ENCODE measurements around the gene DDX17. TPM values are rescaled to one million over a fixed set of nuclear protein-coding genes. Genes with fewer than 3 reads are reported as not detected.
"Not testable (repeated sequence)": the region's sequence is repeated elsewhere in the genome, so short reads cannot be mapped to it uniquely, and the experiment has no call there.

DDX17 gene
- total and polyA plus RNA-seq, 5 donors: 134 to 253 (median 237) TPM

DNA sequence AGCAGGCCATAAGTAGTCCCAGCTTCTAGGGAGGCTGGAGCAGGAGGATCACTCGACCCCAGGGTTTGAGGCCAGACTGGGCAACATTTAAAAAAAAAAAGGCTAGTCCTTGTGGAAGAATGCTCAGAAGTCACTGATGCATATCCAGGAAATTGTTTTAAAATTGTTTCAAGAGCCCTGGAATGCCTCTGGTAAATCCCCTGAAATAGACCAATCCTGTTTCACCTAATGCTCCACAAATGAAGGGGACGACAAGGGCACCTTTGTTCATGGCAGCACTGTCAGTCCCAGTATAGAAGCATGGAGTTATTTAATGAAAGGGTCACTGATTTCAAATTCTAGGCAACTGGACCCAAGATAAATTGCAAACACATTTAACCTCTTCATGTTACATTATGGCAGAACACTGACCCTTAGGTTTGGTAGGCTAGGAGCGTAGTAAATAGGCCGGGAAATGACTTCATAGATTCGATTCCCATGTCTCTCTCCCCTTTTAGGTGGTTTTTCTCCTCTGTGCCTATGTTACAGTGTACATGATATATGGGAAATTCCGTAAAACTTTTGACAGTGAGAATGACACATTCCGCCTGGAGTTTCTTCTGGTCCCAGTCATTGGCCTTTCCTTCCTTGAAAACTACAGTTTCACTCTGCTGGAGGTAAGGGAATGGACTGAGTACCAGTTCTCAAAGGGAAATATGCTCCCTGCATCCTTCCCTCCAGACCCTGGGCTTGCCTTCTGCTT lies 26.8 kb downstream of the DDX17 start:
- Histone ChIP-seq H3K4me3 (ENCODE audit: low read length) (no peak overlapping the region), H3K4me1 (ENCODE audit: control insufficient read depth, insufficient read depth, low read length) (no peaks in the 10 kb centered on the region), H3K27ac (ENCODE audit: low read length) (peak overlapping the region; percentile 16), H3K27me3 (ENCODE audit: control insufficient read depth, insufficient read depth) (no peaks in the 10 kb centered on the region), H3K9me3 (ENCODE audit: control insufficient read depth, low read length) (no peaks in the 10 kb centered on the region)
- intact Hi-C loops (cut with DNase I): no loop called here
- ATAC-seq: peak in 1 of 2 donors; percentile 8
- 76% methylated on average over 7 of the region's 7 CpGs for WGBS
- DNase-seq: no peak

DNA sequence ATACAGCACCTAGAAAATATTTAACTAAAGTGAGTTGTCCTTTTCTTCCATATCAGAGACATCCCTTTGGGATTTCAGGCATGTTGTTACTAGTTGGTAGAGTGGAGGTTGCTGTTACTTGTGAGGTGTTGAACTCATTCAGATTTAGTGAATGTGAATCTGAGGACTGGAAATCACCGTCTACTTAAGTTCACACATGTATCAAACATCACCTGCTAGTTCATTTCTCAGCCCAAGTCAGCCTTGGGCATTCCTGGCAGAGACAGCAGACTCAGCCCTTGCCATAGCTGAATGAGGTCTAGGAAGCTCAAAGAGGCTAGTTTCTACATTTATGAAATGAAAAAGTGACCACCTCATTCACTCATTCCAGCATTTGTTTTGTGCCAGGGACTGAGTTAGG lies 28.5 kb downstream of the DDX17 start:
- ATAC-seq: no peak

DNA sequence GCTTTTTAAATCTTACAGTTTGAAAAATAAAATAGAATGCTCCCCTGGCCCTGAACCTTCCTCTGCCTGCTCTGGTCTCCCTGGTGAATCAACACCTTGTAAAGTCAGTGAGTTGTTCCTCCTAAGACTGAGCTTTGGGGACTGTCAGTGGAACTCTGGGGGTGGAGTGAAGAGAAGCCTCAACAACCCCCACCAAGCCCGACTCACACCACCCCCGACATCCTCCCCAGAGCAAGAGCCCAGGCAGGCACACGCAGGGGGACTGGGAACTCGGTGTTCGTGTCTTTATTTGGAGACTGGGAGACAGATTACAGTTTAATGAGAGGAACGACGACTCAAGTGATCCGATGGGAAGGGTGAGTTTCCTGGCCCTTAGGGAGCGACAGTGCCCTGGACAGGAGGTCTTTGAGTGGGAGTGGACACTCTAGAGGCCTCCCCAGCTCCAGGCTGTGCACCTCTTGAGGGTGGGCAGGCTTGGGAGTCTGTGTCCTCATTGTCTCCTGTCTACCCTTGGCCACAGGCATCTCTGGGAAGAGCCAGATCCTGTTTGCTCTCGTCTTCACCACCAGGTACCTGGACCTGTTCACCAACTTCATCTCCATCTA lies 32.0 kb downstream of the DDX17 start:
- no peaks in the 10 kb centered on the region for H3K4me1 ChIP-seq (ENCODE audit: control insufficient read depth, insufficient read depth, low read length)
- WGBS: 63% methylated on average over 10 of the region's 10 CpGs
- no peaks in the 10 kb centered on the region for H3K9me3 ChIP-seq (ENCODE audit: control insufficient read depth, low read length)
- intact Hi-C loops (cut with DNase I): no loop called here
- H3K4me3 ChIP-seq (ENCODE audit: low read length): no peak overlapping the region
- no peaks in the 10 kb centered on the region for H3K27me3 ChIP-seq (ENCODE audit: control insufficient read depth, insufficient read depth)
- no peak overlapping the region for H3K27ac ChIP-seq (ENCODE audit: low read length)
- DNase-seq: peak in 1 of 3 donors; percentile 38
- ATAC-seq: no peak

More for the DNA sequence above, 28.5 kb downstream of the DDX17 start:
- no peak overlapping the region for H3K27ac ChIP-seq (ENCODE audit: low read length)
- intact Hi-C loops (cut with DNase I): no loop called here
- no peaks in the 10 kb centered on the region for H3K4me1 ChIP-seq (ENCODE audit: control insufficient read depth, insufficient read depth, low read length)
- H3K9me3 ChIP-seq (ENCODE audit: control insufficient read depth, low read length): no peaks in the 10 kb centered on the region
- 80% methylated on average over 1 of the region's 1 CpG for WGBS
- no peak overlapping the region for H3K4me3 ChIP-seq (ENCODE audit: low read length)
- no peaks in the 10 kb centered on the region for H3K27me3 ChIP-seq (ENCODE audit: control insufficient read depth, insufficient read depth)
- DNase-seq: no peak

DNA sequence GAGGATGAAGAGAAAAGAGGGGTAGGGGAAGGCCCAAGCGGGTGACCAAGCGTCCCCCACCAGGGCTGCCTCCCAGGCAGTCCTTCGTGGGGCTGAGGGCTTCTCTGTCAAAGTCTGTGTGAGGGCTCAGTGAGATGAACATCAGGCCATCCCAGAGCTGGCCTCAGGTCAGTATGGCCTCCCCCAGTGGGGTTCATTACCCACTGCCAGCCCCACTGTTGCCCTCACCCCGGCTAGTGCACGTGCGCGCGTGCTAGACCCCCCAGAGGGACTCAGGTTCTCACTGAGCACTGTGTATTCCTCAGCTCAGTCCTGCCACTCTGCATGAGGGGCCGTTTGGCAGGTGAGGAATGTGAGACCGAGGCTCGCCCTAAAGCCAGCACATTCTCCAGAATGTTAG lies 34.9 kb downstream of the DDX17 start:
- no peaks in the 10 kb centered on the region for H3K27me3 ChIP-seq (ENCODE audit: control insufficient read depth, insufficient read depth)
- H3K4me3 ChIP-seq (ENCODE audit: low read length): no peak overlapping the region
- no peaks in the 10 kb centered on the region for H3K4me1 ChIP-seq (ENCODE audit: control insufficient read depth, insufficient read depth, low read length)
- no peak overlapping the region for H3K27ac ChIP-seq (ENCODE audit: low read length)
- WGBS: 86% methylated on average over 11 of the region's 11 CpGs
- intact Hi-C loops (cut with DNase I): no loop called here
- peak in 2 of 3 donors; percentile 23 to 27 for DNase-seq
- H3K9me3 ChIP-seq (ENCODE audit: control insufficient read depth, low read length): no peaks in the 10 kb centered on the region
- no peak for ATAC-seq

DNA sequence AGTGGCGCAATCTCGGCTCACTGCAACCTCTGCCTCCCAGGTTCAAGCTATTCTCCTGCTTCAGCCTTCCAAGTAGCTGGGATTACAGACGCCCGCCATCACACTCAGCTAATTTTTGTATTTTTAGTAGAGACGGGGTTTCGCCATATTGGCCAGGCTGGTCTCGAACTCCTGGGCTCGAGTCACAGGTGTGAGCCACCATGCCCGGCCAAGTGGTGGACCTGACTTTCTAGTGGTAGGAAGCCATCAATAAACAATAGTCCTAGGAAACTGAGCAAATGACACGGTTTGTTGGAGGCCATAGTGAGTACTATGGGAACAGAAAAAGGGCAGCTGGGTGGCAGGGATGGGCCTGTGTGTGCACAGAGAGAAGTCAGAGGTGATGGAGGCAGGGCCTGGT lies 35.9 kb downstream of the DDX17 start:
- peak in 2 of 3 donors; percentile 28 to 31 for DNase-seq
- ATAC-seq; H3K27me3 ChIP-seq (ENCODE audit: control insufficient read depth, insufficient read depth); H3K4me3 ChIP-seq (ENCODE audit: low read length); H3K9me3 ChIP-seq (ENCODE audit: control insufficient read depth, low read length); H3K27ac ChIP-seq (ENCODE audit: low read length); intact Hi-C loops (cut with DNase I); H3K4me1 ChIP-seq (ENCODE audit: control insufficient read depth, insufficient read depth, low read length): not testable (repeated sequence)
- 96% methylated on average over 10 of the region's 10 CpGs for WGBS

DNA sequence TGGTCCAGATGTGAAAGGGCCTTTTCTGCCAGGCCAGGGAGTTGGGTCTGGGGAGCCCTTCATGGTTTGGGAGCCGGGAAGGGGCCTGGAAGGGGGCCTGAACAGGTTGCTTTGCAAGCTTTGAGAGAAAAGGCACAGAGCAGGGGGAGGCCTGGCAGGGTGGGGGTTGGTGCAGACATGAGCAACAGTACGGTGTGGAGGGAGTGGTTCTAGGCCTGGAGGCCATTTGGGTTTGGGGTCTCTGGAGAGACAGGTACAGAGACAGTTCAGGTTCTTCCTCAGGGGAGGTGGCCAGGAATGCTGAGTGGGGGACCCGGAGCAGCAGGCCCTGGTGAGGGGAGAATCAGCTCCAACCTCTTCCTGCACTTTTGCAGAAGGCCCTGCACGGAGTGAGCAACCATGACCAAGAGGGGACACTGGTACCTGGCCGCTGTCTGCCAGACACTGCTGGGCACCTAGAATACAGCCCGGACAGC lies 36.8 kb downstream of the DDX17 start:
- peak in 2 of 3 donors; percentile 38 to 40 for DNase-seq
- no peaks in the 10 kb centered on the region for H3K4me1 ChIP-seq (ENCODE audit: control insufficient read depth, insufficient read depth, low read length)
- H3K27me3 ChIP-seq (ENCODE audit: control insufficient read depth, insufficient read depth): no peaks in the 10 kb centered on the region
- ATAC-seq: no peak
- no peak overlapping the region for H3K27ac ChIP-seq (ENCODE audit: low read length)
- 93% methylated on average over 6 of the region's 6 CpGs for WGBS
- H3K9me3 ChIP-seq (ENCODE audit: control insufficient read depth, low read length): no peaks in the 10 kb centered on the region
- H3K4me3 ChIP-seq (ENCODE audit: low read length): no peak overlapping the region
- intact Hi-C loops (cut with DNase I): loop anchor here in 1 of 4 donors (10.0 kb wide), 1 partner anchor 55 kb away; no protein-coding TSS in a partner anchor

DNA sequence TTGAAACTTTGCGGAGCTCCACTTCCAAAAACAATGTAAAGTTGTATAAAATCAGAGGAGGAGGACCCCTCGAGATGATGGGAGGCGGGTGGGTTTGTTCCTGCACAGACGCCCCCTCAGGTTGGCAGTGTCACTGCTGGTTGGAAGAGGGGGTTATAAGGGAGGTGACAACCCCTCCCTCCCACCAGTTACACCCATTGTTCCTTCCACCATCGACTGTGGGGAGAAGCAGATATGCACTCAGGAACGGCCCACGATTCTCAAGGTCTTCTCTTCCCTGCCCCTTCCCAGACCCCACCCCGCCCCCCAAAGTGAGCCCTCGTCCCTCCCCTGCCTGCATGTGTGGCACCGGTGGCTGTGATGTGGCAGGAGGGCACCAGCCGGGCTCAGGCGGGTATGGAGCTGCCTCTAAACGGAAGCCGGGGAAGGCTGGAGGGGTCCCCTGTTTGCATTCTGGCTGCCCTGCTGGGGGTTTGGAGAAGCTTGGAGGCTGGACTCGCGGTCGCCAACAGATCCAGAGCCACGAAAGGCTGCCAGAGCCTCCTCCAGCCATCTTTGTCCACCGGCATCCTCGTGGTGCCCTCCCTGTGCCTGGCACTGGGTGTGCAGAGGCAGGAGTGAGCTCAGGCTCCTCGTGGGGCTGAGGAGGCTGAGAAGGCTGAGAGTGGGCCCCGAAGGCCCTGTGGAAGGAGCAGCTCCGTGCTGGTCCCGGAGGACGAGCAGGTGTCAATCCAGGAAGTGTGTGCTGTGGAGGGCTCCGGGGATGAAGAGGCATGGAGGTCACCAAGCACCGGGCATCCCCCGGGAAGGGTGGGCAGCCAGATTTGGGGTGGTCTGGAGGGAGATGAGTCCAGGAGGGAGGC lies 37.4 kb downstream of the DDX17 start:
- peak; percentile 2 to 11 for ATAC-seq
- Histone ChIP-seq H3K9me3 (ENCODE audit: control insufficient read depth, low read length) (no peaks in the 10 kb centered on the region), H3K27me3 (ENCODE audit: control insufficient read depth, insufficient read depth) (no peaks in the 10 kb centered on the region), H3K27ac (ENCODE audit: low read length) (no peak overlapping the region), H3K4me3 (ENCODE audit: low read length) (peak overlapping the region; percentile 43), H3K4me1 (ENCODE audit: control insufficient read depth, insufficient read depth, low read length) (no peaks in the 10 kb centered on the region)
- intact Hi-C loops (cut with DNase I): loop anchor here in 1 of 4 donors (10.0 kb wide), 1 partner anchor 54 kb away; no protein-coding TSS in a partner anchor
- DNase-seq: peak in 2 of 3 donors; percentile 45 to 49
- WGBS: 55% methylated on average over 28 of the region's 28 CpGs

DNA sequence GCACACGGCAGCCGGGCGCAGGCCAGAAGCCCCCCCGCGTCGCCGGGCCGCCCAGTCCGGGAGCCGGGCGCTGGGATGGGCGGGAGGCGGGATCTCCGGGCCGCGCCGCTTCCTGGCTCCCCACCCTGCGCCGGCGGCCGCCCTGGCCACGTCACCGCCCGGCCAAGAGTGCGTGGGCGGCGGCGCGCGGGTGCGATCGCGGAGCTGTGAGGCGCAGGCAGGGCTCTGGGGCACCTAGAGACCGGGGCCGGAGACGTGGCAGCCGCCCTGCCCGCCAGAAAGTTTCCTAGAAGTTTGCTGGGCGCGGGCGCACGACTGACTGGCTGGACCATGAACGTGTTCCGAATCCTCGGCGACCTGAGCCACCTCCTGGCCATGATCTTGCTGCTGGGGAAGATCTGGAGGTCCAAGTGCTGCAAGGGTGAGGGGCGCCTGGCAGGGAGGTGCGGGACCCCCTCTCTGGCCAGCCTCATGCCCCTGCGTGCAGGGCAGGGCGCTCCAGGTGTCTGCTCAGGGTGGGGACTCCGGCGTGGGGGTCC lies 38.1 kb downstream of the DDX17 start, which contains the start of gene KDELR3:
Gene KDELR3 (plus strand): TSS at position 193 of the 539 bp plus-strand sequence. CDS start 138 bp downstream, at position 331.
- H3K4me1 ChIP-seq (ENCODE audit: control insufficient read depth, insufficient read depth, low read length): no peaks in the 10 kb centered on the region
- 2% methylated on average over 53 of the region's 53 CpGs for WGBS
- no peak within 1 kb of the TSS for H3K27ac ChIP-seq (ENCODE audit: low read length)
- intact Hi-C loops (cut with DNase I): loop anchor here in 1 of 4 donors (10.0 kb wide), 1 partner anchor 53 kb away; no protein-coding TSS in a partner anchor
- no peaks in the 10 kb centered on the region for H3K27me3 ChIP-seq (ENCODE audit: control insufficient read depth, insufficient read depth)
- DNase-seq (peak; percentile 84 to 92 (median 90)), ATAC-seq (peak; percentile 87 to 91)
- no peaks in the 10 kb centered on the region for H3K9me3 ChIP-seq (ENCODE audit: control insufficient read depth, low read length)
- H3K4me3 ChIP-seq (ENCODE audit: low read length): peak within 1 kb of the TSS; percentile 43

DNA sequence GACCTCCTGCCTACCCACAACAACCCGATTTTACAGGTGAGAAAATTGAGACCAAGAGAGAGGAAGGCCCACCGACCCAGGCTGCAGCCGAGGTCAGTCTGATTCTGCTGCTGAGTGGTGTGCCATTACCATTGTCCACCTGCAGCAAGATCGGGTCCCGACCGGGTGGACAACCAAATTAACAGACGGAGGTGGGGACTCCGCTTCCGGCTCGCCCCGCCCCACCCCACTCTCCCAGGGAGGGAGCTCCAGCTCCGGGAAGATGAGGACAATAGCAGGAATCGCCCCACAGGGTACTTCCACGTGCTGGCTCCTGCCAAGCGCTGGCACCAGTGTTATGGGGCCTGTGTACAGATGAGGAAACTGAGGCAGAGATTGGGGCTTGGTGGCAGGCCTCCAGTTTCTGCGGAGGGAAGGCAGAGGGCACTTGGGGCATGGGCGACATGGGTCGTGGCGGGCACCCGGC lies 38.6 kb downstream of the DDX17 start:
- DNase-seq (peak in 1 of 3 donors; percentile 75), ATAC-seq (peak; percentile 15 to 25)
- peak overlapping the region; percentile 43 for H3K4me3 ChIP-seq (ENCODE audit: low read length)
- intact Hi-C loops (cut with DNase I): loop anchor here in 1 of 4 donors (10.0 kb wide), 1 partner anchor 53 kb away; no protein-coding TSS in a partner anchor
- no peaks in the 10 kb centered on the region for H3K27me3 ChIP-seq (ENCODE audit: control insufficient read depth, insufficient read depth)
- WGBS: 12% methylated on average over 20 of the region's 20 CpGs
- H3K27ac ChIP-seq (ENCODE audit: low read length): no peak overlapping the region
- no peaks in the 10 kb centered on the region for H3K9me3 ChIP-seq (ENCODE audit: control insufficient read depth, low read length)
- H3K4me1 ChIP-seq (ENCODE audit: control insufficient read depth, insufficient read depth, low read length): no peaks in the 10 kb centered on the region

Data from right cardiac atrium (tissue), 5 donors.